ENCODE data around the gene PKHD1. TPM values are rescaled to one million over a fixed set of nuclear protein-coding genes. Genes with fewer than 3 reads are reported as not detected.

PKHD1 gene
- total RNA-seq, 3 donors from 2014 or later = not detected

- H3K27me3 Mint-ChIP-seq (ENCODE audit: low read depth) = no peaks in the 10 kb centered on the region
- no peaks in the 10 kb centered on the region for H3K4me1 Mint-ChIP-seq (ENCODE audit: low read depth)
- H3K4me3 Mint-ChIP-seq = no peak overlapping the region
- ATAC-seq (no peak), DNase-seq (no peak)
- peaks cover 9% of the 10 kb centered on the region for H3K9me3 Mint-ChIP-seq
- no peaks in the 10 kb centered on the region for H3K36me3 Mint-ChIP-seq (ENCODE audit: insufficient read depth)
Measured at GRCh38 chr6:51805517-51805916, 281.9 kb downstream of the PKHD1 start.

GRCh38 chr6:51800603-51801002 lies 286.8 kb downstream of the PKHD1 start:
- no peaks in the 10 kb centered on the region for H3K27me3 Mint-ChIP-seq (ENCODE audit: low read depth)
- H3K9me3 Mint-ChIP-seq = peaks cover 28% of the 10 kb centered on the region
- ATAC-seq = no peak
- no peaks in the 10 kb centered on the region for H3K36me3 Mint-ChIP-seq (ENCODE audit: insufficient read depth)
- H3K4me3 Mint-ChIP-seq = no peak overlapping the region
- DNase-seq = no peak
- no peaks in the 10 kb centered on the region for H3K4me1 Mint-ChIP-seq (ENCODE audit: low read depth)

DNA sequence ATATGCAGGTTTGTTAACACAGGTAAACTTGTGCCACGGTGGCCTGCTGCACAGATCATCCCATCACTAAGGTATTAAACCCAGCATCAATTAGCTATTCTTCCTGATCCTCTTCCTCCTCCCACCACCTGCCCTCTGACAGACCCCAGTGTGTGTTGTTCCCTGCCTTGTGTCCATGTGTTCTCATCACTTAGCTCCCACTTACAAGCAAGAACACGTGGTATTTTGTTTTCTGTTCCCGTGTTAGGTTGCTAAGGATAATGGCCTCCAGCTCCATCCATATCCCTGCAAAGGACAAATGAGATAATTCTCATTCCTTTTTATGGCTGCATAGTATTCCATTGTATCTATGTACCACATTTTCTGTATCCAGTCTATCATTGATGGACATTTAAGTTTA lies 294.0 kb downstream of the PKHD1 start:
- H3K4me1 Mint-ChIP-seq (ENCODE audit: low read depth) = no peaks in the 10 kb centered on the region
- DNase-seq (no peak), ATAC-seq (no peak)
- H3K36me3 Mint-ChIP-seq (ENCODE audit: insufficient read depth) = no peaks in the 10 kb centered on the region
- no peak overlapping the region for H3K4me3 Mint-ChIP-seq
- peaks cover 36% of the 10 kb centered on the region for H3K9me3 Mint-ChIP-seq
- no peaks in the 10 kb centered on the region for H3K27me3 Mint-ChIP-seq (ENCODE audit: low read depth)

- H3K36me3 Mint-ChIP-seq (ENCODE audit: insufficient read depth) = no peaks in the 10 kb centered on the region
- peaks cover 31% of the 10 kb centered on the region for H3K9me3 Mint-ChIP-seq
- no peak overlapping the region for H3K4me3 Mint-ChIP-seq
- DNase-seq (no peak), ATAC-seq (no peak)
- H3K4me1 Mint-ChIP-seq (ENCODE audit: low read depth) = no peaks in the 10 kb centered on the region
- no peaks in the 10 kb centered on the region for H3K27me3 Mint-ChIP-seq (ENCODE audit: low read depth)
Measured at GRCh38 chr6:51792273-51793030, 295.0 kb downstream of the PKHD1 start.

DNA sequence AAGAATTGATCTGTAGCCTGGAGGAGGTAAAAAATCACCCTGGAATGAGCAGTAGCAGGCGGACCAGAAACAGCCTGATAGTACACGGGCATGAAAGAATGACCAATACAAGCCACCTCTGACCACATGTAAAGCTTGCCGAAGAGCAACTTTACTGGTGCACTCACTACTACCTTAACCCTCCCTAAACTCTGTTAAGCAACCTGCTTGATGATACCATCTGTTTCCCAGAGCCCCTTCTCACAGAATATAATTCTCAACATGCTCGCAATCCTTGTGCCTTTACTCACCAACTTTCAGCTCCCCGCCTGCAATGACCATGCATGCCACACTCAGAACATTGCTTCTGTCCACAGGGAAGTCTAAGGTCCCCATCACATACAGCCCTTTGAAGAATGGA lies 296.5 kb downstream of the PKHD1 start:
- no peaks in the 10 kb centered on the region for H3K36me3 Mint-ChIP-seq (ENCODE audit: insufficient read depth)
- H3K27me3 Mint-ChIP-seq (ENCODE audit: low read depth) = no peaks in the 10 kb centered on the region
- peaks cover 22% of the 10 kb centered on the region for H3K9me3 Mint-ChIP-seq
- ATAC-seq = no peak
- H3K4me3 Mint-ChIP-seq = no peak overlapping the region
- DNase-seq = no peak
- H3K4me1 Mint-ChIP-seq (ENCODE audit: low read depth) = no peaks in the 10 kb centered on the region

DNA sequence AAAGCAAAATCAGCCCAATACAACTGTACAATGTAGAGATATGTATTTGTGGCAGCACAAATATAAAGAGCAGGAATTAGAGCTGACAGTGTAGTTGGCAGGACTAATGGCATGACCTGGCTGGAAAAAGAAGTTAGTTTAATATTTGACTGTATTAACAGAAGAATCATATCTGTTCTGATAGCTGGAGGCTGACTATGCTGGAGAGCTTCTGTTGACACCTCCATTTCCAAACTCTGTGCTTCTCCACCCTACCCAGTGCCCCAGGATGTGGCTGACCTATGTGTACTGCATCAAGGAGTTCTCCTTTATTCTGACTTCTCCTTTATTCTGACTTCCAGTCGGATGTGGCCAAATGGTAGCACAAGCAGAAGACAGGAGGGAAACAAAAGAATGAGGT lies 299.3 kb downstream of the PKHD1 start:
- DNase-seq = no peak
- Mint-ChIP-seq H3K4me3 (no peak overlapping the region), H3K36me3 (ENCODE audit: insufficient read depth) (no peaks in the 10 kb centered on the region), H3K27me3 (ENCODE audit: low read depth) (no peaks in the 10 kb centered on the region), H3K4me1 (ENCODE audit: low read depth) (no peaks in the 10 kb centered on the region), H3K9me3 (peaks cover 9% of the 10 kb centered on the region)
- no peak for ATAC-seq

- Mint-ChIP-seq H3K4me3 (no peak overlapping the region), H3K36me3 (ENCODE audit: insufficient read depth) (no peaks in the 10 kb centered on the region), H3K27me3 (ENCODE audit: low read depth) (no peaks in the 10 kb centered on the region), H3K9me3 (no peaks in the 10 kb centered on the region), H3K4me1 (ENCODE audit: low read depth) (no peaks in the 10 kb centered on the region)
- DNase-seq (no peak), ATAC-seq (no peak)
Measured at GRCh38 chr6:51778666-51779065, 308.7 kb downstream of the PKHD1 start.

GRCh38 chr6:51777618-51778017 lies 309.8 kb downstream of the PKHD1 start:
- H3K4me1 Mint-ChIP-seq (ENCODE audit: low read depth) = no peaks in the 10 kb centered on the region
- no peak for DNase-seq
- no peak overlapping the region for H3K4me3 Mint-ChIP-seq
- ATAC-seq = no peak
- H3K27me3 Mint-ChIP-seq (ENCODE audit: low read depth) = no peaks in the 10 kb centered on the region
- H3K36me3 Mint-ChIP-seq (ENCODE audit: insufficient read depth) = no peaks in the 10 kb centered on the region
- no peaks in the 10 kb centered on the region for H3K9me3 Mint-ChIP-seq

- no peaks in the 10 kb centered on the region for H3K27me3 Mint-ChIP-seq (ENCODE audit: low read depth)
- no peak for DNase-seq
- H3K36me3 Mint-ChIP-seq (ENCODE audit: insufficient read depth) = no peaks in the 10 kb centered on the region
- no peaks in the 10 kb centered on the region for H3K4me1 Mint-ChIP-seq (ENCODE audit: low read depth)
- ATAC-seq = no peak
- H3K4me3 Mint-ChIP-seq = no peak overlapping the region
- no peaks in the 10 kb centered on the region for H3K9me3 Mint-ChIP-seq
Measured at GRCh38 chr6:51775942-51776860, 311.2 kb downstream of the PKHD1 start.

- ATAC-seq (no peak), DNase-seq (no peak)
- H3K27me3 Mint-ChIP-seq (ENCODE audit: low read depth) = no peaks in the 10 kb centered on the region
- no peak overlapping the region for H3K4me3 Mint-ChIP-seq
- H3K9me3 Mint-ChIP-seq = peaks cover 16% of the 10 kb centered on the region
- no peaks in the 10 kb centered on the region for H3K36me3 Mint-ChIP-seq (ENCODE audit: insufficient read depth)
- H3K4me1 Mint-ChIP-seq (ENCODE audit: low read depth) = no peaks in the 10 kb centered on the region
Measured at GRCh38 chr6:51768087-51768486, 319.3 kb downstream of the PKHD1 start.

DNA sequence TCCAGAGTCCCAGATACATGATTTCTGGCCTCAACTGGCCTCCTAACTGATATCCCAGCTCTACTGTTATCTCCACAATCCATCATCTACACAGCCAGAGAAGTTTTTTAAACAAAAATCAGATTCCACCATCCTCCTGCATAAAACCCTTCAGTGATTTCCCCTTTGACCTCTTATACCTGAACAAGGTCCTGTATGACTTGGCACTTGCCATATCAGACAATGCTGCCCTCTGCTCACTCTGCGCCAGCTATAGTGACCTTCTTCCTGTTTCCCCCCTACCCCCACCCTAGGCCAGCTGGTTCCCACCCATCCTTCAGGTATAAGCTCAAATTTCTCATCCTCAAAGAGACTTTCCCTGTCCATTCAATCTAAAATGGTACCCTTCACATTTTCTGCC lies 322.2 kb downstream of the PKHD1 start:
- ATAC-seq = no peak
- Mint-ChIP-seq H3K4me3 (no peak overlapping the region), H3K27me3 (ENCODE audit: low read depth) (no peaks in the 10 kb centered on the region), H3K36me3 (ENCODE audit: insufficient read depth) (no peaks in the 10 kb centered on the region), H3K4me1 (ENCODE audit: low read depth) (no peaks in the 10 kb centered on the region), H3K9me3 (peaks cover 16% of the 10 kb centered on the region)
- DNase-seq = no peak

DNA sequence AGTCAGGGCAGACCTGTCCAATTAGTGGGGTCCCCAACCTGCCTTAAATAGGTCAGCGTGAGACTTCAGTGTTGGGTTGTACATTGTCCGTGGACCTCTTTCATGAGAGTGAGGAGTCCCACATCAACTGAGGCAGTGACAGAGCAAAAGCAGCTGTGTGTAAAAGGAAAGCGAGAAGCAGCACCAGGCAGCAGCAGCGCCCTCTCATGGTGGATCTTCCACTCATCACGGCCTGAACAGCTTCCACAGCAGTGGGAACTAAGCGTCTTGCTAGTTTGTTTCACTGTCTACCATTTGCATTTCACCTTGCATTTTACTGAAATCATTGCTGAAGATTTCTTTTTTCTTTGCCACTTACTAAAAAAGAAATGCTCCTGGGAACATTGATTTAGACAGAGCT lies 333.8 kb downstream of the PKHD1 start:
- Mint-ChIP-seq H3K27me3 (ENCODE audit: low read depth) (no peaks in the 10 kb centered on the region), H3K9me3 (no peaks in the 10 kb centered on the region), H3K4me1 (ENCODE audit: low read depth) (no peaks in the 10 kb centered on the region), H3K36me3 (ENCODE audit: insufficient read depth) (no peaks in the 10 kb centered on the region), H3K4me3 (no peak overlapping the region)
- DNase-seq = no peak
- no peak for ATAC-seq

GRCh38 chr6:51743999-51744398 lies 343.4 kb downstream of the PKHD1 start:
- ATAC-seq (no peak), DNase-seq (no peak)
- Mint-ChIP-seq H3K9me3 (peaks cover 10% of the 10 kb centered on the region), H3K4me1 (ENCODE audit: low read depth) (no peaks in the 10 kb centered on the region), H3K36me3 (ENCODE audit: insufficient read depth) (no peaks in the 10 kb centered on the region), H3K4me3 (no peak overlapping the region), H3K27me3 (ENCODE audit: low read depth) (no peaks in the 10 kb centered on the region)

DNA sequence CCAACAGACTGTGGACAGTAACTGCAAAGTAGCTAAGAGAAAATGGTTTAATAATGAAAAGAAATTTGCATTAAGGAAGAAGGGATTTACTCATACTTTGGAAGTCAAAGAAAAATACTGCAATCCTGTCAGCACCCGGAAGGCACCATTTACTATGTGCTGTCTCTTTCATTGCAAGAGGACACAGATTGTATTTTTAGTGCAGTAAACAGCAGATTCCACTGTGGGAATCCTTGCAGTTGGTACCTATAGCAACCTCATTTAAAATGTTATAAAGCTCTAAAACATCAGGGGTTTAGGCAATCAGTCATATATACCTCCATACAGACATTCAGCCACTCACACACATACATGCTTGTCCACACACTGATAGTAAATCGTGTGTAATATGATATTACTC lies 346.8 kb downstream of the PKHD1 start:
- DNase-seq (no peak), ATAC-seq (no peak)
- H3K27me3 Mint-ChIP-seq (ENCODE audit: low read depth) = no peaks in the 10 kb centered on the region
- no peaks in the 10 kb centered on the region for H3K36me3 Mint-ChIP-seq (ENCODE audit: insufficient read depth)
- H3K4me3 Mint-ChIP-seq = no peak overlapping the region
- H3K4me1 Mint-ChIP-seq (ENCODE audit: low read depth) = no peaks in the 10 kb centered on the region
- H3K9me3 Mint-ChIP-seq = peaks cover 10% of the 10 kb centered on the region

DNA sequence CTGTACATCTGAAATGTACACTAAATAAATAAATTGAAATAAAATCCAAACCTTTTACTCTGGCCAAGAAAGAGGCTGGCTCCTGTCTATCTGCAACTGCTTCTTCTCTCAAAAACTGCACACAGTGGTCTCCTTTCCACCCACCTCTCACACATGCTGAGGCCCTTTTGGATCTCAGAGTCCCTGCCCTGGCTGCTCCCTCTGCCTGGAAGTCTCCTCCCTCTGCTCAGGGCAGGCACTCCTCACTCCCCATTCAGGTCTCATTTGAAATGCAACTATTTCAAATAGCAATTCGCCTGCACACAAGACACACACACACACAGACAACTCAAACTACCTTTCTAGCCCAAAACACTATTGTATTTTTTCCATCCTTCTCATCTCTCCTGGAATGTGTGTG lies 348.8 kb downstream of the PKHD1 start:
- ATAC-seq (no peak), DNase-seq (no peak)
- H3K9me3 Mint-ChIP-seq = peaks cover 10% of the 10 kb centered on the region
- H3K36me3 Mint-ChIP-seq (ENCODE audit: insufficient read depth) = no peaks in the 10 kb centered on the region
- no peaks in the 10 kb centered on the region for H3K27me3 Mint-ChIP-seq (ENCODE audit: low read depth)
- no peak overlapping the region for H3K4me3 Mint-ChIP-seq
- H3K4me1 Mint-ChIP-seq (ENCODE audit: low read depth) = no peaks in the 10 kb centered on the region
